ENCODE data around the gene PRR29. TPM values are rescaled to one million over a fixed set of nuclear protein-coding genes. Genes with fewer than 3 reads are reported as not detected.
"Not testable (repeated sequence)": the region's sequence is repeated elsewhere in the genome, so short reads cannot be mapped to it uniquely, and the experiment has no call there.

Gene PRR29
- total RNA-seq, 1 experiment from 2014 or later, result 0.52 TPM

GRCh38 chr17:63998721-63999679 lies 849 bp downstream of the PRR29 start:
- no peaks in the 10 kb centered on the region for H3K36me3 ChIP-seq (replicated peaks; ENCODE audit: control insufficient read depth, insufficient read depth, low read length)
- H3K4me3 ChIP-seq (ENCODE audit: insufficient read depth, low read depth, low read length), result peak overlapping the region; percentile 71
- peak; percentile 82 for DNase-seq
- peaks cover 17% of the 10 kb centered on the region for H3K27me3 ChIP-seq (ENCODE audit: control insufficient read depth, insufficient read depth, low read length)

- H3K4me3 ChIP-seq (ENCODE audit: insufficient read depth, low read depth, low read length), result no peak overlapping the region
- H3K36me3 ChIP-seq (replicated peaks; ENCODE audit: control insufficient read depth, insufficient read depth, low read length), result no peaks in the 10 kb centered on the region
- H3K27me3 ChIP-seq (ENCODE audit: control insufficient read depth, insufficient read depth, low read length), result peaks cover 16% of the 10 kb centered on the region
- peak; percentile 31 for DNase-seq
Measured at GRCh38 chr17:63999680-64000531, 1.8 kb downstream of the PRR29 start.

GRCh38 chr17:64001091-64001579 lies 3.0 kb downstream of the PRR29 start:
- DNase-seq, result peak; percentile 34
- H3K4me3 ChIP-seq (ENCODE audit: insufficient read depth, low read depth, low read length), result no peak overlapping the region
- no peaks in the 10 kb centered on the region for H3K36me3 ChIP-seq (replicated peaks; ENCODE audit: control insufficient read depth, insufficient read depth, low read length)
- H3K27me3 ChIP-seq (ENCODE audit: control insufficient read depth, insufficient read depth, low read length), result peaks cover 16% of the 10 kb centered on the region

DNA sequence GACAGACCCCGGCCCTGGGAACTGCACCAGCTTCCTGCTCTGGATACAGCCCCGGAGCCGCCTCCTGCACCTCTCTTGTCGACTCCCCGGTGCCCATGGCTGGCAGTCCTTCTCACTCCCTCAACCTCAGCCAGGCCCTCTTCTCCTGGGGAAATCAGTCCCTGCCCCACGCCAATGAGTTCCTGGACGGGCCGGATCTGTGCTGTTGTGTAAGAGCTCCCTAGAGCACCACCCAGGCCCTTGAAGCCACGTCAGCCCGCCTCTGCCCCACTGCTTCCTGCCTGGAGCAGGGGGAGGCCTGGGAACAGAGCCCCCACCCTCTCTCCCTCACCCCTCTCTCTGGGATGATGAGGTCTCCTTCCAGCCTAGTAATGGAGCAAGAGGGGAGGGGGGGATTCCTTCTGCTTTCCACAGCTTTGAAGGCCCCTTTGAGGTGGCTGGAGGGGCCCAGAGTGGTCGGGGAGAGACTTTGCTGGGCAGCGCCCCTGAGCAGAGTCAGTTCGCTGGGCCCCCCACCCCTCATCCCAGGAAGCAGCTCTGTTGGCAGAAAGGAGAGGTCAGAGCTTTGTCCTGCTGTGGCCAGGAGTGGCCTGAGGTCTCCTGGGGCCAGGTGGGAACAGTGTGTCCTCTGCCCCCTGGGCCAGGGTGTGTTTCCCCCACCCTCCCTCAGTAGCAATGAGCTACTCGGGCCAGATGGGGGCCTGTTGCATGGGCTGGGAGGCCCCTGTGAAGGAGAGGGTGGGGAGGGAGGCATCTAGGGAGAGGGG lies 3.8 kb downstream of the PRR29 start:
- Histone ChIP-seq H3K4me3 (ENCODE audit: insufficient read depth, low read depth, low read length) (no peak overlapping the region), H3K27me3 (ENCODE audit: control insufficient read depth, insufficient read depth, low read length) (peaks cover 15% of the 10 kb centered on the region), H3K36me3 (replicated peaks; ENCODE audit: control insufficient read depth, insufficient read depth, low read length) (no peaks in the 10 kb centered on the region)
- DNase-seq, result peak; percentile 63

DNA sequence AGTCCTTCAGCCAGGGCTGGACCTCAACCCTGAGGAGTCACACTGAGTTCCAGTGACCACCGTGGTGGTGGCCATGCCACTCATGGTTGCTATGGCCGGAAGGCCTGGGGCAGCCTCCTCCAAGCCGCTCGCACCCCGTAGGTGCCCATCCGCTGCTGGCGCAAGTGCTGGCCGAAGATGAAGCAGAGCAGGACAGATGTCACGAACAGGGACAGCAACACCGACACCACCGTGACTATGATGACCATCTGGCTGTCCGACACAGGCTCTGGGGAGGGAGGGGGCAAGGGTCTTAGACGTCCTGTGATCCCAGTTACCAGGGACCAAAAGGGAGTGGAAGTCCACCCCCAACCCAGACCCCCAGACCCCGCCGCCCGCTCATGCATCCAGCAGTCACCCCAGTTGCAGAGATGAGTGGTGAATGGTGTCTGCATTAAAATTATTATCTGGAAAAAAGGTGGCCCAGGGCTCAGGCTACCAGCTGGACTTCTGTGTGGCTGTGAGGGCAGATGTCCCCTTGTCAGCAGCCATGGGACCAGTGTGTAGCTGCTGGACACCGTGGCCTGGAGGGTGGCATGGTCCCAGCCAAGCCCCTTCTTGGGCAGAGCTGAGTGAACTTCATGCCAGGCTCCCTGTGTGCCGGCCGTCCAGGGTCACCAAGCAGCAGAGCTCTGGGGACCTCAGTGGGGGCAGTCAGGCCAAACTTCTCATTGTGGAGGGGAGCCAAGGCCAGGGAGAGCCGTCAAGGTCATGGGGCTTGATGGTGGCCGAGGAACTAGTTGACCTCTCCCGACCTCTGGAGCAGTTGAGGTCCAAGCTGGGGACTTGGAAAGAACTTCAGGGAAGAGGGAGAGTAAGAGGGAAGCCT lies 4.7 kb downstream of the PRR29 start:
- Histone ChIP-seq H3K27me3 (ENCODE audit: control insufficient read depth, insufficient read depth, low read length) (peaks cover 6% of the 10 kb centered on the region), H3K36me3 (replicated peaks; ENCODE audit: control insufficient read depth, insufficient read depth, low read length) (no peaks in the 10 kb centered on the region), H3K4me3 (ENCODE audit: insufficient read depth, low read depth, low read length) (no peak overlapping the region)
- DNase-seq, result no peak

DNA sequence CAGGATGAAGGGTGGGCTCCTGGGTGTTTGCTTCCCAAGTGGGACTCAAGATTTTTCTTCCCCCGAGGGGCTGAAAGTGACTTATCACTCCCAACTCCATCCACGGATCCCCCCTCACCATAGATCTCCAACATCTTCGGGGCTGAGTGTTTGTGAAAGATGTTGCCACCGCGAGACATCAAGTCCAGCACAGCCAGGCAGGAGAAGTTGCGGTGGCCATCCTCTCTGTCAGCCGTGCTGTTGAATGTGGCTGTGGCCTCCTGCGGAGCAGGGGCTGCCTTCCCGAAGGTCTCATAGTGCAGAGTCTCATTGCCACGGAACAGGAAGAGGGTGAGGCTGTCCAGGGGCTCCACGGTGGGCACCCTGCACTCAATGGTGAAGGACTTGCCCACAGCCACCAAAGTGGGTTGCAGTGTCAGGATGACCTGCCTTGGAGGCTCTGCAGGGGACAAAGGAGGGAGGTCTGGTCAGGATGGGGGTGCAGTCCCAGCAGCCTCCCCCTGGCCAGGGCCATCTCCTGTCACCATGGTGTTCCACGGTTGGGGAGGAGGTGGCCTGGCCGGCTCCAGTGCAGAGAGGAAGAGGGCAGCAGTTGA lies 5.5 kb downstream of the PRR29 start:
- Histone ChIP-seq H3K36me3 (replicated peaks; ENCODE audit: control insufficient read depth, insufficient read depth, low read length) (no peaks in the 10 kb centered on the region), H3K27me3 (ENCODE audit: control insufficient read depth, insufficient read depth, low read length) (peaks cover 6% of the 10 kb centered on the region), H3K4me3 (ENCODE audit: insufficient read depth, low read depth, low read length) (no peak overlapping the region)
- DNase-seq, result peak; percentile 22

DNA sequence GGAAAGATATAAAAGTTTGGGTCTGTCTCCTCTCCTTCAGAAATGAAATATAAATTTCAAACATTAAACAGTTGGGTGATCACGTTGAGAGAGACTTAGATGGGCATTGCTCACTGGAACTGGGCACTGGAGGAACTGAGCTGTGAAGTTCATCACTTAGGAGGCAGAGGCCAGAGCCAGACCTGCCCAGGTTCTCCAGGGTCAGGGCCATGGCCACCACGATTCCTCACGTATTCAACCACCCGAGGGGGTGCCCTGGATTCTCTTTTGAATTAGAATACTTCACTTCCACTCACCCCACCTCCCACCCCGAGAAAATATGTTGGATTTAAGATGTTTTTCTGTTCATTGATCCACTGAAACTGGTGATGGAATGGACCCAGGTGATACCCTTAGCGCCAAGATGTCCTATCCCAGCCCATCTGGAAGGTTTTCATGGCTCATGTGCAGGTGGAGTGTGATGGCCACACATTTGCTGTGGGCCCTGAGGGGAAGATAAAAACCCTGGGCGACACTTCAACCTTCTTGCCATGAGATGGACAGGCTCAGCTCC lies 6.1 kb downstream of the PRR29 start:
- Histone ChIP-seq H3K4me3 (ENCODE audit: insufficient read depth, low read depth, low read length) (no peak overlapping the region), H3K36me3 (replicated peaks; ENCODE audit: control insufficient read depth, insufficient read depth, low read length) (no peaks in the 10 kb centered on the region), H3K27me3 (ENCODE audit: control insufficient read depth, insufficient read depth, low read length) (no peaks in the 10 kb centered on the region; the same call in 1 of the 2 replicates)
- no peak for DNase-seq

- DNase-seq, result peak; percentile 38
- Histone ChIP-seq H3K27me3 (ENCODE audit: control insufficient read depth, insufficient read depth, low read length) (no peaks in the 10 kb centered on the region), H3K4me3 (ENCODE audit: insufficient read depth, low read depth, low read length) (no peak overlapping the region), H3K36me3 (replicated peaks; ENCODE audit: control insufficient read depth, insufficient read depth, low read length) (no peaks in the 10 kb centered on the region)
Measured at GRCh38 chr17:64004903-64005733, 7.0 kb downstream of the PRR29 start.

- no peaks in the 10 kb centered on the region for H3K36me3 ChIP-seq (replicated peaks; ENCODE audit: control insufficient read depth, insufficient read depth, low read length)
- H3K27me3 ChIP-seq (ENCODE audit: control insufficient read depth, insufficient read depth, low read length), result no peaks in the 10 kb centered on the region
- no peak overlapping the region for H3K4me3 ChIP-seq (ENCODE audit: insufficient read depth, low read depth, low read length)
- peak; percentile 56 for DNase-seq
Measured at GRCh38 chr17:64005734-64006167, 7.6 kb downstream of the PRR29 start.

DNA sequence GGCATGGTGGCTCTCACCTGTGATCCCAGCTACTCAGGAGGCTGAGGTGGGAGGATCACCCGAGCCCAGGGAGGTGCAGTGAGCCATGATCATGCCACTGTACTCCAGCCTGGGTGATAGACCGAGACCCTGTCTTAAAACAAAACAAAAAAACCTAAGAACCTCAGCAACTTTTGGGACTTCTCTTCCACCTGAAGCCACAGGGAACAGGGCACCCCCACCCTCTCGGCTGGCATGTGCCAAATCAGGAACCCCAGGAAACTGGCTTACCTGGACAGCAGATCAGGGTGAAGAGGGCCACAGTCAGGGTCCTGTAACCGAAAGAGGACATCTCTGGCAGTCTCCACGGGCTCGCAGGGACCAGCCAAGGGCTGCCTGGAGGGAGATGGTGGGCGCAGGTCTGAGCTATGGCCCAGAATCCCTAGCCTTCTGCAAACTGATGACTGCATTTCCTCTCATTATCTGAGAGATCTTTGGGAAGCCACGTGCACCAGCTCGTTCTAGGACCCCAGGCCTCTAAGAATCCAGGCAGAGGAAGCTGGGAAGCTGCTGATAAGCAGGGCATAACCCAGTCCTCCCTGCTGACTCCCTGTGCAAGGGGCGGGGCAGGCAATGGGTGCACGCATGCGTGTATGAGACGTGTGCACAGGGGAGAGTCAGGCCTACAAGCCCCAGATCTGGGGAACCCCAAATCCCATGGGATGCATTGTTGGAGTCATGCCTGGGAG lies 8.4 kb downstream of the PRR29 start:
- no peak overlapping the region for H3K4me3 ChIP-seq (ENCODE audit: insufficient read depth, low read depth, low read length)
- H3K27me3 ChIP-seq (ENCODE audit: control insufficient read depth, insufficient read depth, low read length), result no peaks in the 10 kb centered on the region
- no peak for DNase-seq
- no peaks in the 10 kb centered on the region for H3K36me3 ChIP-seq (replicated peaks; ENCODE audit: control insufficient read depth, insufficient read depth, low read length)

DNA sequence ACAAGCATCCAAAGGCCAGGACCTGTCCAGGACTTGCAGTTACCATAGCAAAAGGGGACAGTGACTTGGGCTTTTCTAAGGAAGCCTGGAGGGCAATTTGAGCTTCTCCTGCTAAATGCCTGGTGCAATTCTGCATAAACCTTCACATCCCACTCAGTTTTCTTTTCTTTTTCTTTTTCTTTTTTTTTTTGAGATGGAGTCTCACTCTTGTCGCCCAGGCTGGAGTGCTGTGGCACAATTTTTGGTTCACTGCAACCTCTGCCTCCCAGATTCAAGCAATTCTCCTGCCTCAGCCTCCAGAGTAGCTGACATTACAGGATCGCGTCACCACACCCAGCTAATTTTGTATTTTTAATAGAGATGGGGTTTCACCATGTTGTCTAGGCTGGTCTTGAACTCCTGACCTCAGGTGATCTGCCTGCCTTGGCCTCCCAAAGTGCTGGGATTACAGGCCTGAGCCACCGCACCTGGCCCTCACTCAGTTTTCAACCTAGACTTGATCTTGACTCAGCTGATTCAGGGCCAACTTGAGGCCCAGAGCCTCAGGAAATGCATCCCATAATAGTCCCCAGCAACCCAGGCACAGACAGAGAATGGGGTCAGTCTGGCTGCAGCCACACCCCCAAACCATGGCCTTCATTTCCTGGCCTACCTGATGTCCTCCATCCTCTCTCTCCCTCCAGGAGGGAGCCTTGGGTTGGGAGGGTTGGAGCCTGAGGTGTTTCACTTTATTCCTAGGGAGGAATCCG lies 9.1 kb downstream of the PRR29 start:
- H3K4me3 ChIP-seq (ENCODE audit: insufficient read depth, low read depth, low read length); H3K27me3 ChIP-seq (ENCODE audit: control insufficient read depth, insufficient read depth, low read length); H3K36me3 ChIP-seq (replicated peaks; ENCODE audit: control insufficient read depth, insufficient read depth, low read length): not testable (repeated sequence)
- DNase-seq, result peak; percentile 28

All from H7 (cell line).